ENCODE data around the gene CCDC43. TPM values are rescaled to one million over a fixed set of nuclear protein-coding genes. Genes with fewer than 3 reads are reported as not detected.

Gene CCDC43
- total RNA-seq, 1 experiment from 2014 or later = 34.3 TPM

GRCh38 chr17:44673893-44674292 is 15.7 kb downstream of the CCDC43 start:
- no peak overlapping the region for H2BK120ac ChIP-seq (ENCODE audit: low read depth, low read length, poor library complexity, severe bottlenecking)
- no peak overlapping the region for H2BK15ac ChIP-seq (ENCODE audit: low read depth, low read length)
- H4K8ac ChIP-seq (replicated peaks; ENCODE audit: insufficient read length, low read depth, low read length) = no peak overlapping the region
- no peak overlapping the region for H4K5ac ChIP-seq (ENCODE audit: insufficient read length, low read depth, low read length)
- no peak overlapping the region for H3T11ph ChIP-seq (ENCODE audit: low read length)
- 0 out of 4 replicates have a peak, but pooled peaks cover 0 to 3% of the 10 kb centered on the region in 2 experiments for H3K4me1 Mint-ChIP-seq
- H2AK5ac ChIP-seq (ENCODE audit: insufficient read length, low read length) = no peak overlapping the region
- H3K79me1 ChIP-seq (ENCODE audit: insufficient read depth, low read depth, low read length, poor library complexity, severe bottlenecking) = no peaks in the 10 kb centered on the region
- no peaks in the 10 kb centered on the region for H4K20me1 ChIP-seq (ENCODE audit: control insufficient read depth, insufficient read depth, insufficient read length)
- H2BK20ac ChIP-seq (ENCODE audit: low read depth, low read length, poor library complexity, severe bottlenecking) = no peak overlapping the region
- no peak overlapping the region for H3K23ac ChIP-seq (ENCODE audit: insufficient read length, low read depth, low read length)
- no peak overlapping the region for H3K18ac ChIP-seq (ENCODE audit: insufficient read length, low read depth, low read length)
- H3K27me3 Mint-ChIP-seq (ENCODE audit: low read depth) = no peaks in the 10 kb centered on the region
- H3K27ac Mint-ChIP-seq = no peak overlapping the region
- H3K14ac ChIP-seq (ENCODE audit: insufficient read depth, low read length) = no peak overlapping the region
- peaks cover 0 to 11% (median 10%) of the 10 kb centered on the region in 3 experiments; a peak in 5 of 7 replicates for H3K36me3 Mint-ChIP-seq (ENCODE audit: insufficient read depth in 1 of 3, low read depth in 3 of 3)
- H3K4me3 Mint-ChIP-seq = no peak overlapping the region
- H3K23me2 ChIP-seq (ENCODE audit: insufficient read length, low read depth, low read length, poor library complexity, severe bottlenecking) = no peaks in the 10 kb centered on the region
- H3K4ac ChIP-seq (ENCODE audit: low read depth, low read length) = no peak overlapping the region
- WGBS (ENCODE audit: extremely low coverage, insufficient read length, low lambda C conversion rate) = no CpG with 5 or more reads among the region's 2 CpGs
- no peak overlapping the region for H3K27ac ChIP-seq (ENCODE audit: insufficient read length, low read depth, low read length)
- no peaks in the 10 kb centered on the region for H3K79me2 ChIP-seq (ENCODE audit: insufficient read depth, low read length)
- H3K9ac ChIP-seq (ENCODE audit: extremely low read depth, insufficient read length, low read length) = no peak overlapping the region
- H3K9me3 Mint-ChIP-seq = no peaks in the 10 kb centered on the region
- H3K9me3 ChIP-seq (ENCODE audit: control insufficient read depth, low read depth, low read length) = no peaks in the 10 kb centered on the region
- no peak overlapping the region for H4K91ac ChIP-seq (ENCODE audit: insufficient read length, low read depth, low read length)
- H3K4me1 ChIP-seq (ENCODE audit: insufficient read depth, low read length) = no peaks in the 10 kb centered on the region
- H3K4me2 ChIP-seq (ENCODE audit: insufficient read depth, insufficient read length, low read length) = no peak overlapping the region
- no peak overlapping the region for H3K56ac ChIP-seq (ENCODE audit: insufficient read length, low read depth, low read length)
- no peaks in the 10 kb centered on the region for H3K27me3 ChIP-seq (ENCODE audit: insufficient read depth, low read length)
- H2BK5ac ChIP-seq (ENCODE audit: insufficient read length, low read length) = no peak overlapping the region
- no peak for TF ChIP-seq CTCF (conservative IDR thresholded peaks at IDR 0.05)
- H2AFZ ChIP-seq (ENCODE audit: low read length) = no peak overlapping the region
- no peak for DNase-seq
- no peak overlapping the region for H2BK12ac ChIP-seq (ENCODE audit: insufficient read length, low read depth, low read length)

Data from H9 (cell line).